Mucosa of rectum (tissue), 2 donors: ENCODE measurements around the gene NAE1.

Source experiments
- H3K27ac ChIP-seq, 2 donors: one replicate each; pipeline ENCODE4 v1.7.0; 2013; ENCODE audit warnings: inconsistent platforms in 2 of 2, low read depth in 2 of 2, low read length in 2 of 2
- H3K27me3 ChIP-seq, 2 donors: one replicate each; pipeline ENCODE4 v1.7.0; 2013; ENCODE audit warnings: low read length in 2 of 2; ENCODE audit not compliant: control insufficient read depth in 2 of 2, insufficient read depth in 2 of 2
- H3K36me3 ChIP-seq, 2 donors: one replicate each; pipeline ENCODE4 v1.7.0; 2013; ENCODE audit warnings: low read length in 2 of 2; ENCODE audit not compliant: control insufficient read depth in 2 of 2, insufficient read depth in 2 of 2
- H3K4me1 ChIP-seq, 2 donors: one replicate each; pipeline ENCODE4 v1.7.0; 2013; ENCODE audit warnings: low read length in 2 of 2, mild to moderate bottlenecking in 1 of 2; ENCODE audit not compliant: control insufficient read depth in 2 of 2, insufficient read depth in 2 of 2
- H3K4me3 ChIP-seq, 2 donors: one replicate each; pipeline ENCODE4 v1.7.0; 2013; ENCODE audit warnings: low read length in 2 of 2
- H3K9ac ChIP-seq, 2 donors: one replicate each; pipeline ENCODE4 v1.7.0; 2013; ENCODE audit warnings: low read length in 2 of 2, low read depth in 1 of 2, mild to moderate bottlenecking in 1 of 2
- H3K9me3 ChIP-seq, 2 donors: one replicate each; pipeline ENCODE4 v1.7.0; 2013; ENCODE audit warnings: low read length in 2 of 2; ENCODE audit not compliant: control insufficient read depth in 2 of 2
- donor health status: healthy.
- donor health status: Normal muscosa, but diverticular disease.

Gene NAE1

DNA sequence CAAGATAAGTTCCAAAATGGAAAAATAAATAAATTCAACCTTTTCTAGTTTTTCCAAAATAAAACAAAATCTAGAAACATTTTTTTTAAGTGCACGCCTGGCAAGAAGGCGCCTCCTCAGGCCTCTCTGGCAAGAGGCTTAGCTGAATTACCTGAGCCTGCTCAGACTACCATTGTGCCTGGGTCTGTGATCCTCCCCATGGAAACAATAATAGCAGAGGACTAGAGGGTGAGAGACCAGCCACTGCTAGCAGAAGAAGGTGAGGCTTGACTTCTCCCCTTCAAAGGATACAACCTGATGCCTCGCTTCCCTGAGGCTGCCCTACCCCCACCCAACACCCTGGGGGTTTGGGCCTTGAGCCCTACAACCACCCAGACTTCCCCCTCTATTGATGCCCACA lies 44.2 kb downstream of the NAE1 start:
- Histone ChIP-seq H3K27me3 (no peaks in the 10 kb centered on the region), H3K36me3 (no peaks in the 10 kb centered on the region), H3K9me3 (no peaks in the 10 kb centered on the region), H3K9ac (no peak overlapping the region), H3K4me1 (no peaks in the 10 kb centered on the region), H3K27ac (no peak overlapping the region), H3K4me3 (no peak overlapping the region)

- Histone ChIP-seq H3K9ac (no peak overlapping the region), H3K4me1 (no peaks in the 10 kb centered on the region), H3K27ac (no peak overlapping the region), H3K36me3 (no peaks in the 10 kb centered on the region), H3K4me3 (no peak overlapping the region), H3K9me3 (no peaks in the 10 kb centered on the region), H3K27me3 (no peaks in the 10 kb centered on the region)
These were observed 54.3 kb downstream of the NAE1 start for GRCh38 chr16:66776457-66776856.

GRCh38 chr16:66774981-66775380 lies 55.8 kb downstream of the NAE1 start:
- Histone ChIP-seq H3K9ac (no peak overlapping the region), H3K9me3 (no peaks in the 10 kb centered on the region), H3K27me3 (no peaks in the 10 kb centered on the region), H3K27ac (no peak overlapping the region), H3K36me3 (no peaks in the 10 kb centered on the region), H3K4me1 (no peaks in the 10 kb centered on the region), H3K4me3 (no peak overlapping the region)

DNA sequence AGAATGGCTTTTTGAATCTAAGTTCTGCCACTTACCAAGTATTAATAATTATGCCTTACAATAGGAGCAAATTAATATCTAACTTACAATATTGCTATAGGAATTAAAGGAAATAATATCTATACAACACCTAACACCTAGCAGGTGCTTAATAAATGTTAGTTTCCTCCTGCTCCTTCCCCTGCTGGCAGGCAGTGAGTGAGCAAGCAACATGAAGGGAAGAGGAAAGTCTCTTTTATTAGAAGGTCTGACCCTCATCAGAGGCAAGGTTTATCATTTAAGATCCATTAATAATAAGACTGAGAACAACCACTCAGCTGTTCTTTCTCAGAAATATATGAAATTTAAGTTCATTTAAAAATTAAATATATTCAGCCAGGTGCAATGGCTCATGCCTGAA lies 72.7 kb downstream of the NAE1 start:
- Histone ChIP-seq H3K4me3 (no peak overlapping the region), H3K4me1 (no peaks in the 10 kb centered on the region), H3K9ac (no peak overlapping the region), H3K27ac (no peak overlapping the region), H3K27me3 (no peaks in the 10 kb centered on the region), H3K9me3 (no peaks in the 10 kb centered on the region), H3K36me3 (no peaks in the 10 kb centered on the region)

DNA sequence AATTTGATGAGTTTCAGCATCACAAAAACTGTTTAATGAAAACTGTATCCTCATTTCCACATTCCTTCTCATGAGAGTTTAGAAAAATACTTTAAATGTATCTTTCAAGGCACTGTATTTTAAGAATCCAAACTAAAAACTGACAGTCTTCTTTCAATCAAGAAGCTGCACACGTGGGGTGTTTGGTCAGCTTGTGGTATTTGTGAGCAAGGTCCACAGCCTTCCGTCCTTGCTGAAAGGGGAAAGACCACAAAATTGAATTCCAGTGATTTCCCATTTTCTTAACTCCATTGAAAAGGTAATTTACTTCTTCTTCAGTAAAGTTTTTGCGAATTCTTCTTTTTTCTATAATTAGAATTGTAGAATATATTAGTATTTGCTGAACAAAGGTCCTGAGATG lies 76.0 kb downstream of the NAE1 start:
- H3K27ac ChIP-seq, result no peak overlapping the region
- H3K36me3 ChIP-seq, result no peaks in the 10 kb centered on the region
- H3K27me3 ChIP-seq, result no peaks in the 10 kb centered on the region
- H3K9ac ChIP-seq, result no peak overlapping the region
- H3K9me3 ChIP-seq, result no peaks in the 10 kb centered on the region
- peaks cover 11 to 14% of the 10 kb centered on the region in 2 donors for H3K4me1 ChIP-seq
- H3K4me3 ChIP-seq, result no peak overlapping the region

- H3K27me3 ChIP-seq, result no peaks in the 10 kb centered on the region
- peaks cover under 1 to 1% of the 10 kb centered on the region in 2 donors for H3K36me3 ChIP-seq
- no peak overlapping the region for H3K4me3 ChIP-seq
- H3K9ac ChIP-seq, result no peak overlapping the region
- no peaks in the 10 kb centered on the region for H3K9me3 ChIP-seq
- peaks cover 14 to 20% of the 10 kb centered on the region in 2 donors for H3K4me1 ChIP-seq
- H3K27ac ChIP-seq, result no peak overlapping the region
These were observed 76.6 kb downstream of the NAE1 start for GRCh38 chr16:66754211-66754610.

DNA sequence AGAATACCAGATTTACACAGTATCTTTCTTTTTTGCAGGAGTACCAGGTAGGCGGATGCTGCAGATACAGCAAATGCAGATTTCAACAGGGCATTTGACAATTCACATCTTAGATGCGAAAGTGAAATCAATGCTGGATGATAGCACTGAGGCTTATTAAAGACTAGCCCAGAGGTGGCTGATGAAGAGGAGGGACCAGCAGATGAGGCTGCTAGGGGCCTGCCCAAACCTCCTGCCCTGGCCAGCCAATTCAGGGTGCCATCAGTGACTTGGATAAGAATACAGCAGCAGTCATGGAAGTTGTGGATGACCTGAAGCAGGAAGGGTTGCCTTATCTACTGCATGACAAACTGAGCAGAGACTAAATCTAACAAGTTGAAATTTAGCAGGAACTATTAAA lies 77.8 kb downstream of the NAE1 start:
- H3K27me3 ChIP-seq, result no peaks in the 10 kb centered on the region
- no peak overlapping the region for H3K27ac ChIP-seq
- peaks cover 11 to 14% of the 10 kb centered on the region in 2 donors for H3K36me3 ChIP-seq
- H3K9me3 ChIP-seq, result no peaks in the 10 kb centered on the region
- H3K4me3 ChIP-seq, result no peak overlapping the region
- peaks cover 14 to 22% of the 10 kb centered on the region in 2 donors for H3K4me1 ChIP-seq
- no peak overlapping the region for H3K9ac ChIP-seq
